Spleen (tissue), 7 donors: ENCODE data around the gene ITPKB.

Experiments used
- CTCF ChIP-seq, 11 experiments: fragments of 200-600 bp in 7 of 11; fragments of 450-650 bp in 4 of 11; sonication (generic) in 4 of 11; IDR thresholded peaks in 8 of 11; conservative IDR thresholded peaks in 3 of 11; 1 replicate in 7 of 11; 2 replicates in 4 of 11; pipeline versions ENCODE4 v1.4.0 to v1.8.0; 2016 to 2021; ENCODE audit warnings: antibody characterized with exemption in 11 of 11, inconsistent platforms in 4 of 11, mild to moderate bottlenecking in 1 of 11
- POLR2A ChIP-seq, 3 donors: fragments of 450-650 bp; IDR thresholded peaks; one replicate each; pipeline ENCODE4 v1.5.1; 2017; ENCODE audit warnings: antibody characterized with exemption in 3 of 3, mild to moderate bottlenecking in 1 of 3
- POLR2AphosphoS5 ChIP-seq, 3 donors: sonication (generic); formaldehyde crosslinking; IDR thresholded peaks; one replicate each; pipeline ENCODE4 v1.5.1; 2017; ENCODE audit warnings: antibody characterized with exemption in 3 of 3
- donor health status: DM: no; HTN: no; CAD: no; lungs with moderate emphysema.
- donor health status: DM: no; HTN: no; CAD: no.
- donor health status: DM: no; HTN: no; CAD: no.

GRCh38 chr1:226604560-226605317 lies 134.3 kb downstream of the ITPKB start:
- no peak for TF ChIP-seq POLR2A (IDR thresholded peaks at IDR 0.05)
- TF ChIP-seq CTCF (IDR thresholded peaks at IDR 0.05 in 8 of 11, conservative IDR thresholded peaks at IDR 0.05 in 3 of 11), result no peak
- no peak for TF ChIP-seq POLR2AphosphoS5 (IDR thresholded peaks at IDR 0.05)
